GM23338 (cell line): ENCODE measurements around the gene LPO. TPM values are rescaled to one million over a fixed set of nuclear protein-coding genes. Genes with fewer than 3 reads are reported as not detected.

ENCODE experiments used
- ATAC-seq: fragments of 200-7000 bp; cut with Tn5 transposase; 3 replicates; pipeline ENCODE4 v1.9.1; 2020
- DNase-seq: peaks from one replicate; pipeline ENCODE4 v3.0.0-alpha.2; 2015; ENCODE audit warnings: low spot score
- H2AFZ ChIP-seq: fragments of 200-600 bp; sonication (generic); 2 replicates; pipeline ENCODE4 v1.8.0; 2016; ENCODE audit warnings: antibody characterized with exemption, mild to moderate bottlenecking, moderate library complexity
- H3F3A ChIP-seq: fragments of 200-600 bp; sonication (generic); replicated peaks from 2 replicates; pipeline ENCODE4 v1.8.0; 2017; ENCODE audit warnings: antibody characterized with exemption, mixed run types, low read depth
- H3K27ac ChIP-seq: fragments of 200-600 bp; sonication (generic); 2 replicates; pipeline ENCODE4 v1.6.1; 2016; ENCODE audit warnings: low read depth
- H3K27me3 ChIP-seq: fragments of 200-600 bp; sonication (generic); 2 replicates; pipeline ENCODE4 v1.8.0; 2016; ENCODE audit warnings: mild to moderate bottlenecking, mixed run types, moderate library complexity; ENCODE audit not compliant: insufficient read depth
- H3K36me3 ChIP-seq: fragments of 200-600 bp; sonication (generic); 2 replicates; pipeline ENCODE4 v1.8.0; 2016; ENCODE audit warnings: mild to moderate bottlenecking; ENCODE audit not compliant: insufficient read depth
- H3K4me1 ChIP-seq: fragments of 200-600 bp; sonication (generic); 2 replicates; pipeline ENCODE4 v1.8.0; 2016; ENCODE audit warnings: mild to moderate bottlenecking, moderate library complexity; ENCODE audit not compliant: insufficient read depth
- H3K4me2 ChIP-seq: fragments of 200-600 bp; sonication (generic); 2 replicates; pipeline ENCODE4 v1.7.1; 2017; ENCODE audit warnings: mixed run types
- H3K4me3 ChIP-seq: fragments of 200-600 bp; sonication (generic); 2 replicates; pipeline ENCODE4 v1.6.1; 2016; ENCODE audit warnings: mixed run types
- H3K79me2 ChIP-seq: fragments of 200-600 bp; sonication (generic); replicated peaks from 2 replicates; pipeline ENCODE4 v1.8.0; 2017; ENCODE audit warnings: mild to moderate bottlenecking; ENCODE audit not compliant: insufficient read depth
- H3K9me2 ChIP-seq: fragments of 200-600 bp; sonication (generic); 2 replicates; pipeline ENCODE4 v1.8.0; 2017; ENCODE audit not compliant: insufficient read depth
- H4K20me1 ChIP-seq: fragments of 200-600 bp; sonication (generic); replicated peaks from 2 replicates; pipeline ENCODE4 v1.8.0; 2017; ENCODE audit warnings: mild to moderate bottlenecking; ENCODE audit not compliant: insufficient read depth
- H3K27ac Mint-ChIP-seq: 2 replicates; pipeline ENCODE4 v1.8.0; 2020; ENCODE audit warnings: inconsistent platforms, mild to moderate bottlenecking, moderate library complexity, mixed read lengths
- H3K27me3 Mint-ChIP-seq: 3 replicates; pipeline ENCODE4 v1.8.0; 2022; ENCODE audit warnings: low read depth, mild to moderate bottlenecking, moderate library complexity, mixed read lengths, inconsistent platforms; ENCODE audit not compliant: insufficient read depth, poor library complexity
- H3K36me3 Mint-ChIP-seq: 3 replicates; pipeline ENCODE4 v1.8.0; 2021; ENCODE audit warnings: low read depth, mild to moderate bottlenecking, inconsistent platforms, moderate library complexity, mixed read lengths
- H3K4me1 Mint-ChIP-seq: 3 replicates; pipeline ENCODE4 v1.8.0; 2020; ENCODE audit warnings: mild to moderate bottlenecking, inconsistent platforms, mixed read lengths
- H3K4me3 Mint-ChIP-seq: 3 replicates; pipeline ENCODE4 v1.8.0; 2021; ENCODE audit warnings: moderate library complexity, mild to moderate bottlenecking, inconsistent platforms, mixed read lengths
- H3K9me3 Mint-ChIP-seq: 3 replicates; pipeline ENCODE4 v1.8.0; 2020; ENCODE audit warnings: moderate library complexity, mild to moderate bottlenecking, inconsistent platforms, mixed read lengths
- CREB1 ChIP-seq: fragments of 250-450 bp; sonication (Bioruptor Pico); IDR thresholded peaks from 2 replicates; pipeline ENCODE4 v1.5.0; 2020; ENCODE audit warnings: low read depth, mild to moderate bottlenecking, moderate library complexity
- CTCF ChIP-seq, 2 experiments: fragments of 200-600 bp in 1 of 2; sonication (generic) in 1 of 2; conservative IDR thresholded peaks; 2 replicates each; pipeline versions ENCODE4 v1.5.1 to v1.6.1; 2016 to 2017; ENCODE audit warnings: antibody characterized with exemption in 2 of 2, low read depth in 2 of 2, mild to moderate bottlenecking in 2 of 2, moderate library complexity in 1 of 2
- EZH2 ChIP-seq: fragments of 200-600 bp; sonication (generic); IDR thresholded peaks from one replicate; pipeline ENCODE4 v1.8.0; 2017; ENCODE audit warnings: antibody characterized with exemption, mild to moderate bottlenecking, low read depth; ENCODE audit not compliant: unreplicated experiment
- EZH2phosphoT487 ChIP-seq: fragments of 200-600 bp; sonication (generic); IDR thresholded peaks from one replicate; pipeline ENCODE4 v1.8.1; 2018; ENCODE audit warnings: antibody characterized with exemption; ENCODE audit not compliant: unreplicated experiment
- POLR2AphosphoS5 ChIP-seq: IDR thresholded peaks from 2 replicates; pipeline ENCODE4 v1.6.1; 2016; ENCODE audit warnings: antibody characterized with exemption, low read depth
- STAT1 ChIP-seq: IDR thresholded peaks from one replicate; pipeline ENCODE4 v1.6.1; 2016; ENCODE audit warnings: antibody characterized with exemption; ENCODE audit not compliant: unreplicated experiment
- polyA plus RNA-seq: library from polyadenylated mRNA; unstranded; fragments of >200 nt; fragmentation: Nextera tagmentation; extraction: Ambion mirVana; gene quantifications from 2 replicates; pipeline ENCODE4 v1.2.1, GENCODE V29; 2016
- total RNA-seq: library from RNA; depleted of rRNA; stranded (reverse); fragments of >200 nt; shearing (Covaris generic); gene quantifications from 2 replicates; pipeline ENCODE4 v1.2.3, GENCODE V29; 2014

The LPO gene
- total and polyA plus RNA-seq, 2 experiments from 2014 or later = 0.13 to 0.35 TPM

DNA sequence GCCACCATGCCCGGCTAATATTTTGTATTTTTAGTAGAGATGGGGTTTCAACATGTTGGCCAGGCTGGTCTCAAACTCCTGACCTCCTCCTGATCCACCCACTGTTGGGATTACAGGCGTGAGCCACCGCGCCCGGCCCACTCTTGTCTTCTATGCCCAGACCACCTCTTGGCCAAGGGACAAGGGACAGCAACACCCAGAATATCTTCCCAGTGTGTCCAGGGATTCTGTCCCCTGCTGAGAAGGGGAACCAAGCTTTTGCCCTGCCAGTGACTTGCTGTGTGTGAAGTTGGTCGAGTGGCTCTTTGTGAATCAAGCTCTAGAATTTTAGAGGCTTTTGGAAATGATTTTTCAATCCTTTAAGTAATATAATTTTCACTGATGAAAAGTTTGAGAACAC is 44.1 kb downstream of the LPO start:
- Histone ChIP-seq H3K79me2 (no peaks in the 10 kb centered on the region), H2AFZ (no peak overlapping the region), H3K27ac (no peak overlapping the region), H3K4me3 (no peak overlapping the region), H4K20me1 (no peaks in the 10 kb centered on the region), H3F3A (no peaks in the 10 kb centered on the region), H3K36me3 (no peaks in the 10 kb centered on the region), H3K4me2 (no peak overlapping the region), H3K9me2 (peaks cover 5% of the 10 kb centered on the region; the same call in 1 of the 2 replicates), H3K27me3 (peaks cover 30% of the 10 kb centered on the region), H3K4me1 (peaks cover 20% of the 10 kb centered on the region; the same call in 1 of the 2 replicates)
- no peak for ATAC-seq
- Mint-ChIP-seq H3K36me3 (no peaks in the 10 kb centered on the region), H3K4me3 (no peak overlapping the region), H3K9me3 (no peaks in the 10 kb centered on the region), H3K4me1 (peaks cover 25% of the 10 kb centered on the region), H3K27ac (no peak overlapping the region), H3K27me3 (peaks cover 20% of the 10 kb centered on the region)
- no peak for DNase-seq
- no peak for TF ChIP-seq CREB1 (CRISPR knock-in tag)

GRCh38 chr17:58283674-58284612 is 45.6 kb downstream of the LPO start:
- Mint-ChIP-seq H3K4me3 (no peak overlapping the region), H3K27me3 (peaks cover 10% of the 10 kb centered on the region), H3K9me3 (no peaks in the 10 kb centered on the region), H3K36me3 (no peaks in the 10 kb centered on the region), H3K4me1 (peaks cover 23% of the 10 kb centered on the region), H3K27ac (no peak overlapping the region)
- Histone ChIP-seq H3K27me3 (peaks cover 18% of the 10 kb centered on the region), H3K4me3 (no peak overlapping the region), H2AFZ (peak overlapping the region; percentile 67), H3K4me1 (peaks cover 20% of the 10 kb centered on the region; the same call in 1 of the 2 replicates), H3K27ac (no peak overlapping the region), H3K4me2 (no peak overlapping the region), H3K36me3 (no peaks in the 10 kb centered on the region), H3F3A (no peaks in the 10 kb centered on the region), H3K9me2 (peaks cover 5% of the 10 kb centered on the region; the same call in 1 of the 2 replicates), H3K79me2 (no peaks in the 10 kb centered on the region), H4K20me1 (no peaks in the 10 kb centered on the region)
- ATAC-seq = peak; percentile 10
- DNase-seq = no peak
- TF ChIP-seq EZH2phosphoT487 (no peak), EZH2 (no peak)

GRCh38 chr17:58284613-58285421 is 46.4 kb downstream of the LPO start:
- Histone ChIP-seq H3K4me2 (peak overlapping the region; percentile 49), H3K9me2 (peaks cover 5% of the 10 kb centered on the region; the same call in 1 of the 2 replicates), H3K79me2 (no peaks in the 10 kb centered on the region), H3K4me3 (no peak overlapping the region), H4K20me1 (no peaks in the 10 kb centered on the region), H3K36me3 (no peaks in the 10 kb centered on the region), H2AFZ (peak overlapping the region; percentile 67), H3K27ac (no peak overlapping the region), H3F3A (no peaks in the 10 kb centered on the region), H3K4me1 (0 out of 2 replicates have a peak, but pooled peaks cover 20% of the 10 kb centered on the region), H3K27me3 (peaks cover 10% of the 10 kb centered on the region)
- H3K36me3 Mint-ChIP-seq = no peaks in the 10 kb centered on the region
- peak; percentile 92 for ATAC-seq
- H3K4me3 Mint-ChIP-seq = no peak overlapping the region; the same call in 1 of the 3 replicates
- no peaks in the 10 kb centered on the region for H3K9me3 Mint-ChIP-seq
- H3K4me1 Mint-ChIP-seq = peaks cover 20% of the 10 kb centered on the region
- peaks cover 5% of the 10 kb centered on the region for H3K27me3 Mint-ChIP-seq
- DNase-seq = peak; percentile 75
- H3K27ac Mint-ChIP-seq = peak overlapping the region; percentile 90
- no peak for TF ChIP-seq POLR2AphosphoS5
- no peak for TF ChIP-seq CTCF (conservative IDR thresholded peaks at IDR 0.05; ENCODE audit: low read depth in 2 of 2)
- TF ChIP-seq STAT1 = no peak
